HCT116 (cell line): ENCODE data around the gene GPS1. TPM values are rescaled to one million over a fixed set of nuclear protein-coding genes. Genes with fewer than 3 reads are reported as not detected.

Experiments used
- ATAC-seq: fragments of 200-7000 bp; cut with Tn5 transposase; 2 replicates; pipeline ENCODE4 v1.9.1; 2020; ENCODE audit warnings: mild to moderate bottlenecking, moderate library complexity
- BruUV-seq: library from RNA; stranded (reverse); fragments of 400-500 nt; replicated peaks from 2 replicates; lab custom pipeline; 2021; lab: Mats Ljungman, UMichigan
- CTCF ChIA-PET: fragments of 300-600 bp; sonication (Branson Sonifier 250); formaldehyde crosslinking; loops from one replicate; lab custom pipeline; 2021; ENCODE audit warnings: antibody characterized with exemption; lab: Charles Lee
- POLR2A ChIA-PET: fragments of 300-600, 350-600 bp; sonication (Branson Sonifier 250); formaldehyde crosslinking; loops from one replicate; lab custom pipeline; 2021; ENCODE audit warnings: antibody characterized with exemption; lab: Charles Lee
- RAD21 ChIA-PET, 2 experiments: fragments of 300-600 bp; sonication (Branson Sonifier 250); formaldehyde crosslinking; loops; one replicate each; lab custom pipeline; 2023; ENCODE audit warnings: low total read pairs in 2 of 2; ENCODE audit not compliant: uncharacterized antibody in 2 of 2, unreplicated experiment in 2 of 2, low non-redundant PET in 1 of 2; lab: Charles Lee
- DNase-seq: peaks from one replicate; pipeline ENCODE4 v3.0.0-alpha.2; 2010; ENCODE audit warnings: low read depth, low spot score
- H2AFZ ChIP-seq: fragments of 200-600 bp; shearing (Covaris generic), sonication (generic); 2 replicates; pipeline ENCODE4 v1.6.1; 2017; ENCODE audit warnings: low read depth, mixed run types, mixed read lengths, antibody characterized with exemption, low read length; ENCODE audit not compliant: poor library complexity, severe bottlenecking
- H3K27ac ChIP-seq: 2 replicates; pipeline ENCODE4 v1.5.1; 2012; ENCODE audit warnings: low read depth, low read length
- H3K27me3 ChIP-seq: fragments of 200-600 bp; sonication (generic); 2 replicates; pipeline ENCODE4 v1.6.1; 2016; ENCODE audit warnings: mixed run types, low read length, mixed read lengths; ENCODE audit not compliant: insufficient read depth
- H3K36me3 ChIP-seq, 2 experiments: fragments of 200-500 bp in 1 of 2; fragments of 200-600 bp in 1 of 2; sonication (Bioruptor generic) in 1 of 2; sonication (generic) in 1 of 2; 2 replicates each; pipeline versions ENCODE4 v1.5.1 to v1.6.1; 2014 to 2016; ENCODE audit warnings: low read length in 2 of 2, inconsistent platforms in 1 of 2, mixed read lengths in 1 of 2, mixed run types in 1 of 2; ENCODE audit not compliant: insufficient read depth in 2 of 2, control insufficient read depth in 1 of 2
- H3K4me1 ChIP-seq, 2 experiments: fragments of 200-600 bp in 1 of 2; sonication (generic) in 1 of 2; 2 replicates each; pipeline versions ENCODE4 v1.5.1 to v1.6.1; 2012 to 2017; ENCODE audit warnings: low read length in 2 of 2, inconsistent platforms in 1 of 2, mild to moderate bottlenecking in 1 of 2, mixed read lengths in 1 of 2, mixed run types in 1 of 2, moderate library complexity in 1 of 2; ENCODE audit not compliant: insufficient read depth in 2 of 2, control insufficient read depth in 1 of 2
- H3K4me2 ChIP-seq: fragments of 200-600 bp; sonication (generic); 2 replicates; pipeline ENCODE4 v1.6.1; 2017; ENCODE audit warnings: mixed run types, low read length, mixed read lengths
- H3K4me3 ChIP-seq, 2 experiments: fragments of 200-600 bp in 1 of 2; sonication (generic) in 1 of 2; replicated peaks in 1 of 2; 2 replicates each; pipeline ENCODE4 v1.5.1; 2011 to 2016; ENCODE audit warnings: low read length in 2 of 2, control low read depth in 1 of 2, low read depth in 1 of 2, mild to moderate bottlenecking in 1 of 2, mixed read lengths in 1 of 2, mixed run types in 1 of 2
- H3K79me2 ChIP-seq: fragments of 200-600 bp; sonication (generic); 2 replicates; pipeline ENCODE4 v1.6.1; 2017; ENCODE audit warnings: mild to moderate bottlenecking, mixed run types, low read length, moderate library complexity, mixed read lengths; ENCODE audit not compliant: insufficient read depth
- H3K9ac ChIP-seq: fragments of 200-600 bp; sonication (generic); 2 replicates; pipeline ENCODE4 v1.6.1; 2016; ENCODE audit warnings: low read length, mixed read lengths
- H3K9me2 ChIP-seq: fragments of 200-600 bp; sonication (generic), shearing (Covaris generic); 2 replicates; pipeline ENCODE4 v1.6.1; 2017; ENCODE audit warnings: mixed run types, mild to moderate bottlenecking, moderate library complexity; ENCODE audit not compliant: insufficient read depth
- H3K9me3 ChIP-seq, 2 experiments: fragments of 200-500 bp in 1 of 2; fragments of 200-600 bp in 1 of 2; sonication (Bioruptor generic) in 1 of 2; sonication (generic) in 1 of 2; 2 replicates each; pipeline ENCODE4 v1.6.1; 2014 to 2017; ENCODE audit warnings: low read length in 2 of 2, mixed read lengths in 2 of 2, inconsistent platforms in 1 of 2, low read depth in 1 of 2, mild to moderate bottlenecking in 1 of 2, mixed run types in 1 of 2, moderate library complexity in 1 of 2; ENCODE audit not compliant: control insufficient read depth in 1 of 2, insufficient read depth in 1 of 2
- H4K20me1 ChIP-seq: fragments of 200-600 bp; sonication (generic), shearing (Covaris generic); 2 replicates; pipeline ENCODE4 v1.6.1; 2017; ENCODE audit warnings: mixed run types, mild to moderate bottlenecking, moderate library complexity; ENCODE audit not compliant: insufficient read depth
- CBX3 ChIP-seq: IDR thresholded peaks from 2 replicates; pipeline ENCODE4 v1.6.1; 2012; ENCODE audit warnings: low read depth
- EZH2 ChIP-seq: fragments of 200-600 bp; sonication (generic); IDR thresholded peaks from 2 replicates; pipeline ENCODE4 v1.6.1; 2017; ENCODE audit warnings: antibody characterized with exemption, mixed run types
- EZH2phosphoT487 ChIP-seq: fragments of 200-600 bp; IDR thresholded peaks from 2 replicates; pipeline ENCODE4 v1.6.1; 2018; ENCODE audit warnings: antibody characterized with exemption, borderline replicate concordance
- JUND ChIP-seq: IDR thresholded peaks from 2 replicates; pipeline ENCODE4 v1.6.1; 2012
- RAD21 ChIP-seq: IDR thresholded peaks from 2 replicates; pipeline ENCODE4 v1.6.1; 2012; ENCODE audit warnings: low read depth, mild to moderate bottlenecking
- SRF ChIP-seq: IDR thresholded peaks from 2 replicates; pipeline ENCODE4 v1.6.1; 2012; ENCODE audit warnings: low read depth
- TCF7L2 ChIP-seq: IDR thresholded peaks from 2 replicates; pipeline ENCODE4 v1.7.0; 2011; ENCODE audit warnings: borderline replicate concordance, inconsistent platforms; ENCODE audit not compliant: insufficient read depth, insufficient read length; ENCODE audit errors: extremely low read depth
- YY1 ChIP-seq: IDR thresholded peaks from 2 replicates; pipeline ENCODE4 v1.6.1; 2011; ENCODE audit warnings: low read length, low read depth, moderate library complexity, mild to moderate bottlenecking; ENCODE audit not compliant: insufficient replicate concordance; ENCODE audit errors: extremely low read depth
- ZFX ChIP-seq: fragments of 450-650 bp; IDR thresholded peaks from 2 replicates; pipeline ENCODE4 v1.6.1; 2017
- intact Hi-C: fragments of 100-400 bp; cut with micrococcal nuclease; formaldehyde crosslinking; loops from 2 replicates; pipeline ENCODE4 v1.10.0; 2022
- total RNA-seq: library from RNA; stranded (reverse); gene quantifications from one replicate; pipeline ENCODE4 v1.2.1, GENCODE V29; 2021; ENCODE audit not compliant: unreplicated experiment
- TF ChIP-seq, protein P1 (sequence below): IDR thresholded peaks from 2 replicates; pipeline ENCODE4 v1.6.1; 2012; ENCODE audit warnings: low read depth
- TF ChIP-seq, protein P2 (sequence below): IDR thresholded peaks from 2 replicates; pipeline ENCODE4 v1.6.1; 2012
- TF ChIP-seq, protein P3 (sequence below): IDR thresholded peaks from 2 replicates; pipeline ENCODE4 v1.6.1; 2011; ENCODE audit warnings: mild to moderate bottlenecking, low read length, moderate library complexity; ENCODE audit not compliant: insufficient replicate concordance; ENCODE audit errors: extremely low read depth

GPS1 gene
- total RNA-seq, 1 experiment from 2014 or later: 205 TPM

DNA sequence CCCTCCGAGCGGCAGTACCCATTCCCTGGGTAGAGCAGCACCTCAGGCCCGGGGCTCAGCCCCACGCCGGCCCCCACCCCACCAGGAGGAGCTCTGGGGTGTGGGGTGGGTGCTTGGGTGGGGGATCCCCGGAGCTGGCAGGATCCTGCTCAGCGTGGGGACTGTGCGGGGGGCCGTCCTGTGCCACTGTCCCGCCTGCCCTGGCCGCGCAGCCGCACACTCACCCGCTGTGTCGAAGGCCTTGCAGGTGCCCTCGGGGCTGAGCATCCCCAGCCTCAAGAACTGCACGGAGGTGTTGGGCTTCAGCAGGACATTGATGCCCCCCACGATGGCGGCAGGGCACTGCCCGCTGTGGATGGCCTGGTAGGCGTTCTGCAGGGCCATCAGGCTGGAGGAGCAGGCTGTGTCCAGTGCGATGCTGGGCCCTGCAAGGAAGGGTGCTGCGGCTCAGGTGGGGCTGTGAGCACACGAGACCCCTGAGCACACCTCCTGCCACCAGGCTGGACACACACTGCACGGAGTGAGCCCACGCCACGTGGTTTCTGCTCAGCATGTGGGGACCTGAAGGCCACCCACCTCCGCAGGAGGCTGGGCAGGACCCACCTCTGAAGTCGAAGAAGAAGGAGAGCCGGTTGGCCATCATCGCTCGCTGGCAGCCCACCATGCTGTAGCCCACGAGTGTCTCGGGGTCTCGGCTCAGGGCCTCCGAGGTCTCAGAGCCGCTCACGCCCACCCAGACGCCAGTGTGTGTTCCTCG is 41.5 kb downstream of the GPS1 start:
- POLR2A ChIA-PET: no interaction called here
- intact Hi-C loops: no loop called here
- H3K79me2 ChIP-seq: peaks cover 96% of the 10 kb centered on the region
- peak overlapping the region; percentile 27; the same call in 1 of the 2 replicates for H3K27ac ChIP-seq
- H3K9ac ChIP-seq: no peak overlapping the region
- H3K4me1 ChIP-seq: peaks cover 7 to 15% of the 10 kb centered on the region in 2 experiments
- no peak overlapping the region for H3K4me3 ChIP-seq
- H2AFZ ChIP-seq: no peak overlapping the region
- peaks cover 9% of the 10 kb centered on the region; the same call in 1 of the 2 replicates for H4K20me1 ChIP-seq
- no peaks in the 10 kb centered on the region for H3K9me3 ChIP-seq
- H3K27me3 ChIP-seq: no peaks in the 10 kb centered on the region
- CTCF ChIA-PET: no interaction called here
- TF ChIP-seq SRF: no peak
- no peak for TF ChIP-seq JUND
- TF ChIP-seq EZH2phosphoT487: no peak
- no peak for TF ChIP-seq RAD21
- TF ChIP-seq, protein P1, sequence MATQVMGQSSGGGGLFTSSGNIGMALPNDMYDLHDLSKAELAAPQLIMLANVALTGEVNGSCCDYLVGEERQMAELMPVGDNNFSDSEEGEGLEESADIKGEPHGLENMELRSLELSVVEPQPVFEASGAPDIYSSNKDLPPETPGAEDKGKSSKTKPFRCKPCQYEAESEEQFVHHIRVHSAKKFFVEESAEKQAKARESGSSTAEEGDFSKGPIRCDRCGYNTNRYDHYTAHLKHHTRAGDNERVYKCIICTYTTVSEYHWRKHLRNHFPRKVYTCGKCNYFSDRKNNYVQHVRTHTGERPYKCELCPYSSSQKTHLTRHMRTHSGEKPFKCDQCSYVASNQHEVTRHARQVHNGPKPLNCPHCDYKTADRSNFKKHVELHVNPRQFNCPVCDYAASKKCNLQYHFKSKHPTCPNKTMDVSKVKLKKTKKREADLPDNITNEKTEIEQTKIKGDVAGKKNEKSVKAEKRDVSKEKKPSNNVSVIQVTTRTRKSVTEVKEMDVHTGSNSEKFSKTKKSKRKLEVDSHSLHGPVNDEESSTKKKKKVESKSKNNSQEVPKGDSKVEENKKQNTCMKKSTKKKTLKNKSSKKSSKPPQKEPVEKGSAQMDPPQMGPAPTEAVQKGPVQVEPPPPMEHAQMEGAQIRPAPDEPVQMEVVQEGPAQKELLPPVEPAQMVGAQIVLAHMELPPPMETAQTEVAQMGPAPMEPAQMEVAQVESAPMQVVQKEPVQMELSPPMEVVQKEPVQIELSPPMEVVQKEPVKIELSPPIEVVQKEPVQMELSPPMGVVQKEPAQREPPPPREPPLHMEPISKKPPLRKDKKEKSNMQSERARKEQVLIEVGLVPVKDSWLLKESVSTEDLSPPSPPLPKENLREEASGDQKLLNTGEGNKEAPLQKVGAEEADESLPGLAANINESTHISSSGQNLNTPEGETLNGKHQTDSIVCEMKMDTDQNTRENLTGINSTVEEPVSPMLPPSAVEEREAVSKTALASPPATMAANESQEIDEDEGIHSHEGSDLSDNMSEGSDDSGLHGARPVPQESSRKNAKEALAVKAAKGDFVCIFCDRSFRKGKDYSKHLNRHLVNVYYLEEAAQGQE: no peak
- TF ChIP-seq TCF7L2: no peak
- no peak for TF ChIP-seq ZFX
- TF ChIP-seq, protein P2, sequence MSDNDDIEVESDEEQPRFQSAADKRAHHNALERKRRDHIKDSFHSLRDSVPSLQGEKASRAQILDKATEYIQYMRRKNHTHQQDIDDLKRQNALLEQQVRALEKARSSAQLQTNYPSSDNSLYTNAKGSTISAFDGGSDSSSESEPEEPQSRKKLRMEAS: no peak
- TF ChIP-seq EZH2: no peak
- TF ChIP-seq, protein P3, sequence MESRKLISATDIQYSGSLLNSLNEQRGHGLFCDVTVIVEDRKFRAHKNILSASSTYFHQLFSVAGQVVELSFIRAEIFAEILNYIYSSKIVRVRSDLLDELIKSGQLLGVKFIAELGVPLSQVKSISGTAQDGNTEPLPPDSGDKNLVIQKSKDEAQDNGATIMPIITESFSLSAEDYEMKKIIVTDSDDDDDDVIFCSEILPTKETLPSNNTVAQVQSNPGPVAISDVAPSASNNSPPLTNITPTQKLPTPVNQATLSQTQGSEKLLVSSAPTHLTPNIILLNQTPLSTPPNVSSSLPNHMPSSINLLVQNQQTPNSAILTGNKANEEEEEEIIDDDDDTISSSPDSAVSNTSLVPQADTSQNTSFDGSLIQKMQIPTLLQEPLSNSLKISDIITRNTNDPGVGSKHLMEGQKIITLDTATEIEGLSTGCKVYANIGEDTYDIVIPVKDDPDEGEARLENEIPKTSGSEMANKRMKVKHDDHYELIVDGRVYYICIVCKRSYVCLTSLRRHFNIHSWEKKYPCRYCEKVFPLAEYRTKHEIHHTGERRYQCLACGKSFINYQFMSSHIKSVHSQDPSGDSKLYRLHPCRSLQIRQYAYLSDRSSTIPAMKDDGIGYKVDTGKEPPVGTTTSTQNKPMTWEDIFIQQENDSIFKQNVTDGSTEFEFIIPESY: no peak
- no peak for TF ChIP-seq YY1
- no peak for TF ChIP-seq CBX3
- DNase-seq (no peak), ATAC-seq (no peak)
- H3K36me3 ChIP-seq: peaks cover 72 to 85% of the 10 kb centered on the region in 2 experiments
- H3K4me2 ChIP-seq: no peak overlapping the region
- BruUV-seq: no TSS peak
- RAD21 ChIA-PET: no interaction called here
- no peaks in the 10 kb centered on the region for H3K9me2 ChIP-seq
